GM12878 (cell line): ENCODE measurements around the gene NPAS3.

Source experiments
- ATF7 ChIP-seq: fragments of 450-650 bp; IDR thresholded peaks from 2 replicates; pipeline ENCODE4 v1.6.1; 2016; ENCODE audit warnings: low read depth, mild to moderate bottlenecking
- CHD2 ChIP-seq: IDR thresholded peaks from 2 replicates; pipeline ENCODE4 v1.6.1; 2011; ENCODE audit warnings: low read depth, low read length, improper control_type of control experiment, borderline replicate concordance
- ELK1 ChIP-seq: IDR thresholded peaks from 2 replicates; pipeline ENCODE4 v1.6.1; 2012; ENCODE audit warnings: low read depth, low read length, improper control_type of control experiment
- EP300 ChIP-seq, 2 experiments: fragments of 150-350 bp in 1 of 2; IDR thresholded peaks; 2 replicates each; pipeline ENCODE4 v1.6.1; 2011 to 2012; ENCODE audit warnings: low read depth in 2 of 2, low read length in 2 of 2, borderline replicate concordance in 1 of 2, improper control_type of control experiment in 1 of 2, inconsistent platforms in 1 of 2; ENCODE audit not compliant: control insufficient read depth in 1 of 2
- MEF2A ChIP-seq: IDR thresholded peaks from 2 replicates; pipeline ENCODE4 v1.6.1; 2011; ENCODE audit warnings: low read depth, mild to moderate bottlenecking, low read length, moderate library complexity; ENCODE audit not compliant: insufficient read depth
- NFYB ChIP-seq: IDR thresholded peaks from 2 replicates; pipeline ENCODE4 v1.6.1; 2011; ENCODE audit warnings: low read depth, mild to moderate bottlenecking, low read length, improper control_type of control experiment, moderate library complexity; ENCODE audit not compliant: insufficient read depth
- TF ChIP-seq, protein P1 (sequence below): IDR thresholded peaks from 2 replicates; pipeline ENCODE4 v1.6.1; 2012; ENCODE audit warnings: mild to moderate bottlenecking, low read depth, low read length

DNA sequence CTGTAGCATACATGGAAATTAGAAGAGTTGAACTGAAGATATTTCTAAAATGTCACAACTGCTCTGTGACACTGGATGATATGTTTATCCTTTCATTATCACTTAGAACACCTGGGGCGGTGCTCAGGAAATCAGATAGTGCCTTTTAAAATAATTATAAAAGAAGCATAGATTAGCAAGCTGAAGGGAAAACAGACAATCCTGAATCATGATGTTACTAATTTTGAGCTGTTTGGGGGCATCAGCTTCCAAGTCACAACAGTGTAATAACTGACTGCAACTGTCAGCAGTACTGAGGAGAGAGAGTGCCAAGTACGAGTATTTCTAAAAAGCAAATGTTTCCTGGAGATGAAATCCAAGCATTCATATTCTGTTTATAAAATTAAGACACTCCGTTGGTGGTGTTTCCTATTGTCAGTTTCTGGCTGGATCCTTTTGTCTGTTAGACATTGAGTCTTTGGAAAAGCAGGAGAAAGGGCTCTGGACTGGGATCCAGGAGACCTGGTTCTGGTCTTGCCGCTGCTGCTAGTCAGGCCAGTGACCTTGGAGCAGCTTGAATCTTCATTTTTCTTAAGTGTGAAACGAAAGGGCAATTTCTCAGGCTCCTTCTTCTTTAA is 632.1 kb downstream of the NPAS3 start:
- TF ChIP-seq ATF7 (no peak), CHD2 (no peak), ELK1 (no peak), NFYB (no peak), MEF2A (no peak), EP300 (IDR thresholded peaks at IDR 0.05; ENCODE audit: borderline replicate concordance in 1 of 2, control insufficient read depth in 1 of 2, low read depth in 2 of 2, low read length in 2 of 2) (no peak)
- TF ChIP-seq, protein P1, sequence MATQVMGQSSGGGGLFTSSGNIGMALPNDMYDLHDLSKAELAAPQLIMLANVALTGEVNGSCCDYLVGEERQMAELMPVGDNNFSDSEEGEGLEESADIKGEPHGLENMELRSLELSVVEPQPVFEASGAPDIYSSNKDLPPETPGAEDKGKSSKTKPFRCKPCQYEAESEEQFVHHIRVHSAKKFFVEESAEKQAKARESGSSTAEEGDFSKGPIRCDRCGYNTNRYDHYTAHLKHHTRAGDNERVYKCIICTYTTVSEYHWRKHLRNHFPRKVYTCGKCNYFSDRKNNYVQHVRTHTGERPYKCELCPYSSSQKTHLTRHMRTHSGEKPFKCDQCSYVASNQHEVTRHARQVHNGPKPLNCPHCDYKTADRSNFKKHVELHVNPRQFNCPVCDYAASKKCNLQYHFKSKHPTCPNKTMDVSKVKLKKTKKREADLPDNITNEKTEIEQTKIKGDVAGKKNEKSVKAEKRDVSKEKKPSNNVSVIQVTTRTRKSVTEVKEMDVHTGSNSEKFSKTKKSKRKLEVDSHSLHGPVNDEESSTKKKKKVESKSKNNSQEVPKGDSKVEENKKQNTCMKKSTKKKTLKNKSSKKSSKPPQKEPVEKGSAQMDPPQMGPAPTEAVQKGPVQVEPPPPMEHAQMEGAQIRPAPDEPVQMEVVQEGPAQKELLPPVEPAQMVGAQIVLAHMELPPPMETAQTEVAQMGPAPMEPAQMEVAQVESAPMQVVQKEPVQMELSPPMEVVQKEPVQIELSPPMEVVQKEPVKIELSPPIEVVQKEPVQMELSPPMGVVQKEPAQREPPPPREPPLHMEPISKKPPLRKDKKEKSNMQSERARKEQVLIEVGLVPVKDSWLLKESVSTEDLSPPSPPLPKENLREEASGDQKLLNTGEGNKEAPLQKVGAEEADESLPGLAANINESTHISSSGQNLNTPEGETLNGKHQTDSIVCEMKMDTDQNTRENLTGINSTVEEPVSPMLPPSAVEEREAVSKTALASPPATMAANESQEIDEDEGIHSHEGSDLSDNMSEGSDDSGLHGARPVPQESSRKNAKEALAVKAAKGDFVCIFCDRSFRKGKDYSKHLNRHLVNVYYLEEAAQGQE: no peak
